Right ventricle myocardium superior (tissue), 1 donor: ENCODE data around the gene ERP44. TPM values are rescaled to one million over a fixed set of nuclear protein-coding genes. Genes with fewer than 3 reads are reported as not detected.

Experiments
- total RNA-seq: library from RNA; stranded (reverse); fragmentation: NEBNext Ultra II Directional; extraction: Animal tissue kit (Norgen Biotek cat#: 25700); gene quantifications from one replicate; pipeline ENCODE4 v1.2.1, GENCODE V29; 2021
- donor health status: DM: no; HTN: yes; CAD: no; lungs with severe emphysema.

Gene ERP44
- total RNA-seq, 1 donor from 2014 or later, result 13.5 TPM

Other genes starting within 250 kb of the ERP44 start
- 20.1 TPM for gene STX17, start 192.3 kb downstream of the ERP44 start, total RNA-seq
- 5.6 TPM for gene INVS, start 243 bp upstream of the ERP44 start, total RNA-seq